ENCODE data around the gene LRP2BP.

GRCh38 chr4:185371702-185372101 lies 24.0 kb downstream of the LRP2BP start:
- no peak for TF ChIP-seq RFX5 (IDR thresholded peaks at IDR 0.05; ENCODE audit: low read depth, low read length)
- no peak for TF ChIP-seq CTCF (conservative IDR thresholded peaks at IDR 0.05; ENCODE audit: low read depth, low read length)
- no peak for TF ChIP-seq POLR2A (IDR thresholded peaks at IDR 0.05; ENCODE audit: low read depth, low read length)
- no peak for TF ChIP-seq SMC3 (IDR thresholded peaks at IDR 0.05; ENCODE audit: low read depth, low read length)
- TF ChIP-seq CEBPB (IDR thresholded peaks at IDR 0.05; ENCODE audit: low read depth, low read length): no peak
- TF ChIP-seq BHLHE40 (IDR thresholded peaks at IDR 0.05; ENCODE audit: low read depth, low read length): no peak
- no peak for TF ChIP-seq USF2 (IDR thresholded peaks at IDR 0.05; ENCODE audit: low read depth, low read length)
- no peak for TF ChIP-seq MXI1 (IDR thresholded peaks at IDR 0.05; ENCODE audit: borderline replicate concordance, low read depth, low read length)
- TF ChIP-seq NFE2L2 (IDR thresholded peaks at IDR 0.05; ENCODE audit: low read depth, low read length): no peak
- TF ChIP-seq RCOR1 (IDR thresholded peaks at IDR 0.05; ENCODE audit: insufficient replicate concordance, low read length): no peak
- TF ChIP-seq FOS (IDR thresholded peaks at IDR 0.05; ENCODE audit: low read depth, low read length): no peak
- TF ChIP-seq RAD21 (IDR thresholded peaks at IDR 0.05; ENCODE audit: low read length): no peak

All from IMR-90 (cell line).